Smooth muscle cell of the umbilical artery (primary cell): ENCODE results near the gene DNAH14. TPM values are rescaled to one million over a fixed set of nuclear protein-coding genes. Genes with fewer than 3 reads are reported as not detected.

Experiments used
- total RNA-seq: library from RNA; depleted of rRNA; stranded (reverse); fragments of >200 nt; gene quantifications from 2 replicates; pipeline ENCODE4 v1.2.3, GENCODE V29; 2014

The DNAH14 gene
- total RNA-seq: 26.1 and 27.2 TPM in 2 replicates

GRCh38 chr1:224929335-224930237 is at the start of gene DNAH14:
DNAH14 (plus strand) TSS chr1:224929675; CDS start chr1:224952703, 23,028 bp downstream.

GRCh38 chr1:225427235-225428067 is 498.0 kb downstream of the DNAH14 start, which contains the start of gene LBR:
LBR (minus strand) TSS chr1:225428038; CDS start chr1:225424075, 3,963 bp downstream.

